HL-60 (cell line): ENCODE measurements around the gene LMO2.

Experiments
- CTCF ChIP-seq: IDR thresholded peaks from one replicate; pipeline ENCODE4 v1.5.1; 2011; ENCODE audit warnings: low read length, control low read depth, inconsistent platforms; ENCODE audit not compliant: insufficient read depth
- GABPA ChIP-seq: IDR thresholded peaks from 2 replicates; pipeline ENCODE4 v1.6.1; 2012; ENCODE audit warnings: low read depth
- POLR2AphosphoS5 ChIP-seq: IDR thresholded peaks from 2 replicates; pipeline ENCODE4 v1.6.1; 2012; ENCODE audit warnings: low read depth
- REST ChIP-seq: IDR thresholded peaks from 2 replicates; pipeline ENCODE4 v1.6.1; 2012; ENCODE audit warnings: low read depth; ENCODE audit not compliant: insufficient replicate concordance

GRCh38 chr11:33924341-33924740, 32.5 kb upstream of the LMO2 start:
- TF ChIP-seq REST (no peak), CTCF (no peak), POLR2AphosphoS5 (no peak), GABPA (no peak)
